SK-N-SH (cell line): Measurements from ENCODE around the gene OSBPL10. TPM values are rescaled to one million over a fixed set of nuclear protein-coding genes. Genes with fewer than 3 reads are reported as not detected.

Experiments
- CTCF ChIA-PET: fragments of 300-600, 350-600 bp; formaldehyde crosslinking; extraction: SDS; loops from one replicate; lab custom pipeline; 2021; lab: Yijun Ruan, JAX
- POLR2A ChIA-PET: fragments of 350-600 bp; sonication (Branson Sonifier 250); formaldehyde crosslinking; extraction: SDS; loops from one replicate; lab custom pipeline; 2020; ENCODE audit warnings: antibody characterized with exemption, inconsistent platforms; lab: Yijun Ruan, JAX
- DNase-seq: peaks from one replicate; pipeline ENCODE4 v3.0.0; 2012
- H2AFZ ChIP-seq: fragments of 200-600 bp; sonication (generic); 2 replicates; pipeline ENCODE4 v1.8.1; 2016; ENCODE audit warnings: antibody characterized with exemption, mild to moderate bottlenecking, low read depth
- H3F3A ChIP-seq: fragments of 200-600 bp; sonication (generic); replicated peaks from 2 replicates; pipeline ENCODE3; 2016; ENCODE audit warnings: antibody characterized with exemption, mild to moderate bottlenecking; ENCODE audit not compliant: insufficient read depth
- H3K27ac ChIP-seq, 2 experiments: fragments of 200-500 bp in 1 of 2; fragments of 200-600 bp in 1 of 2; sonication (Bioruptor generic) in 1 of 2; sonication (generic), shearing (Covaris generic) in 1 of 2; 2 replicates each; pipeline versions ENCODE4 v1.5.1 to v1.6.1; 2014 to 2016; ENCODE audit warnings: low read depth in 2 of 2, inconsistent platforms in 1 of 2, low read length in 1 of 2, mild to moderate bottlenecking in 1 of 2, mixed read lengths in 1 of 2
- H3K27me3 ChIP-seq: fragments of 200-600 bp; sonication (generic), shearing (Covaris generic); 2 replicates; pipeline ENCODE4 v1.6.1; 2016; ENCODE audit warnings: mixed run types; ENCODE audit not compliant: insufficient read depth
- H3K36me3 ChIP-seq, 2 experiments: fragments of 200-500 bp in 1 of 2; fragments of 200-600 bp in 1 of 2; sonication (Bioruptor generic) in 1 of 2; sonication (generic) in 1 of 2; replicated peaks in 1 of 2; 2 replicates each; pipeline versions ENCODE3 to v1.5.1; 2014 to 2016; ENCODE audit warnings: low read length in 1 of 2, mild to moderate bottlenecking in 1 of 2; ENCODE audit not compliant: insufficient read depth in 2 of 2, control insufficient read depth in 1 of 2
- H3K4me1 ChIP-seq, 2 experiments: fragments of 200-500 bp in 1 of 2; fragments of 200-600 bp in 1 of 2; sonication (Bioruptor generic) in 1 of 2; sonication (generic), shearing (Covaris generic) in 1 of 2; 2 replicates each; pipeline versions ENCODE4 v1.5.1 to v1.6.1; 2014 to 2016; ENCODE audit warnings: low read depth in 1 of 2, low read length in 1 of 2, mixed run types in 1 of 2; ENCODE audit not compliant: insufficient read depth in 2 of 2, control insufficient read depth in 1 of 2
- H3K4me2 ChIP-seq: fragments of 200-600 bp; sonication (generic), shearing (Covaris generic); 2 replicates; pipeline ENCODE4 v1.6.1; 2017; ENCODE audit warnings: mixed run types
- H3K4me3 ChIP-seq, 2 experiments: fragments of 200-500 bp in 1 of 2; fragments of 200-600 bp in 1 of 2; sonication (Bioruptor generic) in 1 of 2; sonication (generic), shearing (Covaris generic) in 1 of 2; 2 replicates each; pipeline versions ENCODE4 v1.5.1 to v1.8.1; 2014 to 2016; ENCODE audit warnings: low read depth in 2 of 2, inconsistent platforms in 1 of 2, low read length in 1 of 2, mild to moderate bottlenecking in 1 of 2, mixed read lengths in 1 of 2, moderate library complexity in 1 of 2
- H3K79me2 ChIP-seq: fragments of 200-600 bp; sonication (generic); 2 replicates; pipeline ENCODE4 v1.8.1; 2017; ENCODE audit warnings: mild to moderate bottlenecking; ENCODE audit not compliant: insufficient read depth
- H3K9ac ChIP-seq: fragments of 200-600 bp; sonication (generic); 2 replicates; pipeline ENCODE4 v1.6.1; 2017; ENCODE audit warnings: mixed run types
- H3K9me2 ChIP-seq: fragments of 200-600 bp; sonication (generic); 2 replicates; pipeline ENCODE4 v1.6.1; 2017; ENCODE audit warnings: mixed run types
- H3K9me3 ChIP-seq: fragments of 200-600 bp; sonication (generic); 2 replicates; pipeline ENCODE4 v1.6.1; 2017; ENCODE audit warnings: mixed run types, mild to moderate bottlenecking, moderate library complexity
- H4K20me1 ChIP-seq: fragments of 200-600 bp; sonication (generic); 2 replicates; pipeline ENCODE4 v1.6.1; 2017; ENCODE audit warnings: mild to moderate bottlenecking, mixed run types; ENCODE audit not compliant: insufficient read depth
- CHD2 ChIP-seq: fragments of 150-350 bp; IDR thresholded peaks from 2 replicates; pipeline ENCODE4 v1.6.1; 2018; ENCODE audit warnings: low read length; ENCODE audit not compliant: partially characterized antibody
- ELF1 ChIP-seq: IDR thresholded peaks from 2 replicates; pipeline ENCODE4 v1.4.0; 2012
- EZH2phosphoT487 ChIP-seq: fragments of 200-600 bp; sonication (generic); IDR thresholded peaks from 2 replicates; pipeline ENCODE4 v1.6.1; 2017; ENCODE audit warnings: low read depth, mixed run types, mild to moderate bottlenecking, antibody characterized with exemption, moderate library complexity, borderline replicate concordance
- FOSL2 ChIP-seq: IDR thresholded peaks from 2 replicates; pipeline ENCODE4 v1.4.0; 2012; ENCODE audit warnings: low read depth, mild to moderate bottlenecking, moderate library complexity, borderline replicate concordance
- FOXJ3 ChIP-seq: sonication (generic); formaldehyde crosslinking; IDR thresholded peaks from 2 replicates; pipeline ENCODE4 v1.5.1; 2020; ENCODE audit warnings: mild to moderate bottlenecking, missing genetic modification reagents
- GATA2 ChIP-seq: sonication (generic); formaldehyde crosslinking; IDR thresholded peaks from 2 replicates; pipeline ENCODE4 v1.5.0; 2020; ENCODE audit warnings: mild to moderate bottlenecking, missing genetic modification reagents
- MXI1 ChIP-seq: IDR thresholded peaks from 2 replicates; pipeline ENCODE4 v1.6.1; 2012; ENCODE audit warnings: mild to moderate bottlenecking, low read depth, low read length, improper control_type of control experiment
- NRF1 ChIP-seq: IDR thresholded peaks from 2 replicates; pipeline ENCODE4 v1.6.1; 2012; ENCODE audit warnings: low read depth, mild to moderate bottlenecking, low read length
- RAD21 ChIP-seq: IDR thresholded peaks from 2 replicates; pipeline ENCODE4 v1.6.1; 2012; ENCODE audit warnings: mild to moderate bottlenecking, low read length
- RCOR1 ChIP-seq: fragments of 150-350 bp; IDR thresholded peaks from 2 replicates; pipeline ENCODE4 v1.6.1; 2017; ENCODE audit warnings: antibody characterized with exemption, low read length
- RFX5 ChIP-seq: IDR thresholded peaks from 2 replicates; pipeline ENCODE4 v1.6.1; 2012; ENCODE audit warnings: mild to moderate bottlenecking, improper control_type of control experiment, low read length
- RXRA ChIP-seq: IDR thresholded peaks from 2 replicates; pipeline ENCODE4 v1.4.0; 2012; ENCODE audit warnings: low read depth, mild to moderate bottlenecking, borderline replicate concordance
- SIN3A ChIP-seq: IDR thresholded peaks from 2 replicates; pipeline ENCODE4 v1.6.1; 2012; ENCODE audit warnings: low read depth, mild to moderate bottlenecking, low read length, moderate library complexity, borderline replicate concordance
- SMC3 ChIP-seq: IDR thresholded peaks from 2 replicates; pipeline ENCODE4 v1.6.1; 2012; ENCODE audit warnings: low read depth, low read length, improper control_type of control experiment
- TCF12 ChIP-seq: IDR thresholded peaks from 2 replicates; pipeline ENCODE4 v1.4.0; 2012
- TEAD4 ChIP-seq: IDR thresholded peaks from 2 replicates; pipeline ENCODE4 v1.4.0; 2012; ENCODE audit warnings: mild to moderate bottlenecking, borderline replicate concordance; ENCODE audit not compliant: insufficient read depth
- WGBS: methylation state at CpG from one replicate; pipeline ENCODE4 v1.1.6; 2017; ENCODE audit warnings: low lambda C conversion rate; 5-methylcytosine and 5-hydroxymethylcytosine counted together
- polyA plus RNA-seq, 3 experiments: library from polyadenylated mRNA; depleted of rRNA; stranded (reverse); fragments of >200 nt; gene quantifications; 2 replicates each; pipeline ENCODE4 v1.2.3, GENCODE V29; 2012
- TF ChIP-seq, protein P1 (sequence below): IDR thresholded peaks from 2 replicates; pipeline ENCODE4; 2012
- TF ChIP-seq, protein P2 (sequence below): fragments of 200-600 bp; sonication (generic); IDR thresholded peaks from 2 replicates; pipeline ENCODE4 v1.6.1; 2017; ENCODE audit warnings: antibody characterized with exemption, mild to moderate bottlenecking, moderate library complexity
- TF ChIP-seq, protein P3 (sequence below): fragments of 150-350 bp; IDR thresholded peaks from 2 replicates; pipeline ENCODE4 v1.6.1; 2017; ENCODE audit warnings: antibody characterized with exemption, low read length, low read depth, borderline replicate concordance

OSBPL10 gene
- polyA plus RNA-seq, 1 of the 3 experiments (the other 2 are of a cell fraction), result 0.12 TPM

DNA sequence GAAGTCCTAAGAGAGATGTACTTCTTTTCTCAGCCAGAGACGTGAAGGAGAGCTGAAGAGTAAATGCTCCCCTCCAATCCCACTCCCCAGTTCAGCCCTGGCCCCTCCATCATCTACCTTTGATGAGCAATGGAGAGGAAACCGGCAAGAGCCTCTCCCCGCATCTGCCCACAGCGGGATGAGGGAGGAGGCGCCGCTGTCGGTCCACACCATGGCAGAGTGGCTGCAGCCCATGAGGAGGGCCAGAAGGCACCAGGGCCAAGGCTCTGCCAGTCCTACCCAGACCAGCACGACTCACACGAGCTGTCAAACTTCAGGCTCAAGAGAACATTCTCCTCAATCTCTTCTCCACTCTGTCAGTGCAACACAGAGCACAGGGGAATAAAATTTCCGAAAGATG, 129.8 kb downstream of the OSBPL10 start:
- Histone ChIP-seq H3K9me3 (no peaks in the 10 kb centered on the region), H2AFZ (no peak overlapping the region), H3K9me2 (no peaks in the 10 kb centered on the region), H3K27me3 (no peaks in the 10 kb centered on the region), H3K4me2 (no peak overlapping the region), H3K4me1 (peaks cover 0 to 3% of the 10 kb centered on the region in 2 experiments; a peak in 1 of 4 replicates), H3F3A (no peaks in the 10 kb centered on the region), H3K4me3 (no peak overlapping the region), H3K9ac (no peak overlapping the region), H3K79me2 (no peaks in the 10 kb centered on the region), H3K27ac (no peak overlapping the region), H3K36me3 (no peaks in the 10 kb centered on the region), H4K20me1 (no peaks in the 10 kb centered on the region)
- POLR2A ChIA-PET, result no interaction called here
- no peak for DNase-seq
- 64% methylated on average over 8 of the region's 10 CpGs for WGBS
- CTCF ChIA-PET, result no interaction called here
- TF ChIP-seq, protein P1, sequence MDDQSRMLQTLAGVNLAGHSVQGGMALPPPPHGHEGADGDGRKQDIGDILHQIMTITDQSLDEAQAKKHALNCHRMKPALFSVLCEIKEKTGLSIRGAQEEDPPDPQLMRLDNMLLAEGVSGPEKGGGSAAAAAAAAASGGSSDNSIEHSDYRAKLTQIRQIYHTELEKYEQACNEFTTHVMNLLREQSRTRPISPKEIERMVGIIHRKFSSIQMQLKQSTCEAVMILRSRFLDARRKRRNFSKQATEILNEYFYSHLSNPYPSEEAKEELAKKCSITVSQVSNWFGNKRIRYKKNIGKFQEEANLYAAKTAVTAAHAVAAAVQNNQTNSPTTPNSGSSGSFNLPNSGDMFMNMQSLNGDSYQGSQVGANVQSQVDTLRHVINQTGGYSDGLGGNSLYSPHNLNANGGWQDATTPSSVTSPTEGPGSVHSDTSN, result no peak
- TF ChIP-seq NRF1 (no peak), RAD21 (no peak)

DNA sequence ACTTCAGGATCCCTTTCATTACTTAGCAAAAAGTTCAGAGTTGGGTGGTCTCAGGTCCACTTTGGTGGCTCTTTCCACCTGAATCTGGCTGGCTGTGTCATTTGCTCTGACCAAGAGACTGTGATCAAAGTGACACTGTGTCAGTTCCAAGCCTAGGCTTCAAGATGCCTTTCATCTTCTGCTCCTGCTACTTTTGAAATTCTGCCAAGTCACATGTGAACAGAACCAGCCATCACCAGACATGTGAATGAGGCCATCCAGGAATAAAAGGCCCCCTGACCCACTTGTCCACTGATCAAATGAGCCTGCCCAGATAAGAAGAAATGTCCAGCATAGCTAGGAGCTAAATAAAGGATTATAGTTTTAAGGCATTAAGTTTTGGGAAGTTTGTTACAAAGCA, 132.2 kb downstream of the OSBPL10 start:
- no peaks in the 10 kb centered on the region for H4K20me1 ChIP-seq
- CTCF ChIA-PET, result no interaction called here
- no peak overlapping the region for H3K4me3 ChIP-seq
- H3K9ac ChIP-seq, result no peak overlapping the region
- no peaks in the 10 kb centered on the region for H3K27me3 ChIP-seq
- POLR2A ChIA-PET, result no interaction called here
- H3K4me1 ChIP-seq, result peaks cover 0 to 3% of the 10 kb centered on the region in 2 experiments; a peak in 1 of 4 replicates
- H3K4me2 ChIP-seq, result no peak overlapping the region
- no peak overlapping the region for H3K27ac ChIP-seq
- no peaks in the 10 kb centered on the region for H3K36me3 ChIP-seq
- H3K9me3 ChIP-seq, result no peaks in the 10 kb centered on the region
- no peaks in the 10 kb centered on the region for H3K79me2 ChIP-seq
- no peaks in the 10 kb centered on the region for H3F3A ChIP-seq
- no peak overlapping the region for H2AFZ ChIP-seq
- DNase-seq, result no peak
- no peak for TF ChIP-seq GATA2 (CRISPR knock-in tag)
- TF ChIP-seq, protein P2, sequence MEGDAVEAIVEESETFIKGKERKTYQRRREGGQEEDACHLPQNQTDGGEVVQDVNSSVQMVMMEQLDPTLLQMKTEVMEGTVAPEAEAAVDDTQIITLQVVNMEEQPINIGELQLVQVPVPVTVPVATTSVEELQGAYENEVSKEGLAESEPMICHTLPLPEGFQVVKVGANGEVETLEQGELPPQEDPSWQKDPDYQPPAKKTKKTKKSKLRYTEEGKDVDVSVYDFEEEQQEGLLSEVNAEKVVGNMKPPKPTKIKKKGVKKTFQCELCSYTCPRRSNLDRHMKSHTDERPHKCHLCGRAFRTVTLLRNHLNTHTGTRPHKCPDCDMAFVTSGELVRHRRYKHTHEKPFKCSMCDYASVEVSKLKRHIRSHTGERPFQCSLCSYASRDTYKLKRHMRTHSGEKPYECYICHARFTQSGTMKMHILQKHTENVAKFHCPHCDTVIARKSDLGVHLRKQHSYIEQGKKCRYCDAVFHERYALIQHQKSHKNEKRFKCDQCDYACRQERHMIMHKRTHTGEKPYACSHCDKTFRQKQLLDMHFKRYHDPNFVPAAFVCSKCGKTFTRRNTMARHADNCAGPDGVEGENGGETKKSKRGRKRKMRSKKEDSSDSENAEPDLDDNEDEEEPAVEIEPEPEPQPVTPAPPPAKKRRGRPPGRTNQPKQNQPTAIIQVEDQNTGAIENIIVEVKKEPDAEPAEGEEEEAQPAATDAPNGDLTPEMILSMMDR, result no peak
- TF ChIP-seq SIN3A, result no peak
- TF ChIP-seq RFX5, result no peak
- TF ChIP-seq FOXJ3 (CRISPR knock-in tag), result no peak
- TF ChIP-seq SMC3, result no peak
- TF ChIP-seq CHD2, result no peak
- no peak for TF ChIP-seq FOSL2
- no peak for TF ChIP-seq EZH2phosphoT487
- no peak for TF ChIP-seq MXI1
- TF ChIP-seq ELF1, result no peak
- TF ChIP-seq, protein P3, sequence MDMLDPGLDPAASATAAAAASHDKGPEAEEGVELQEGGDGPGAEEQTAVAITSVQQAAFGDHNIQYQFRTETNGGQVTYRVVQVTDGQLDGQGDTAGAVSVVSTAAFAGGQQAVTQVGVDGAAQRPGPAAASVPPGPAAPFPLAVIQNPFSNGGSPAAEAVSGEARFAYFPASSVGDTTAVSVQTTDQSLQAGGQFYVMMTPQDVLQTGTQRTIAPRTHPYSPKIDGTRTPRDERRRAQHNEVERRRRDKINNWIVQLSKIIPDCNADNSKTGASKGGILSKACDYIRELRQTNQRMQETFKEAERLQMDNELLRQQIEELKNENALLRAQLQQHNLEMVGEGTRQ, result no peak
- TF ChIP-seq NRF1, result no peak
- TF ChIP-seq TCF12, result no peak
- TF ChIP-seq RXRA, result no peak
- TF ChIP-seq RAD21, result no peak
- TF ChIP-seq RCOR1, result no peak
- no peak for TF ChIP-seq TEAD4
- no peaks in the 10 kb centered on the region for H3K9me2 ChIP-seq
